Measurements from ENCODE around the gene GNGT2. TPM values are rescaled to one million over a fixed set of nuclear protein-coding genes. Genes with fewer than 3 reads are reported as not detected.

Gene GNGT2
- total RNA-seq, 1 experiment from 2014 or later = 9.4 TPM

- Histone ChIP-seq H3K9me3 (ENCODE audit: insufficient read depth, low read depth) (no peaks in the 10 kb centered on the region), H3K4me1 (replicated peaks; ENCODE audit: insufficient read depth) (0 out of 2 replicates have a peak, but pooled peaks cover 5% of the 10 kb centered on the region), H3K27me3 (ENCODE audit: insufficient read depth, low read depth) (peaks cover 6% of the 10 kb centered on the region; the same call in 1 of the 2 replicates), H3K27ac (no peak overlapping the region), H3K36me3 (ENCODE audit: low read depth) (no peaks in the 10 kb centered on the region), H4K20me1 (ENCODE audit: insufficient read depth) (no peaks in the 10 kb centered on the region), H3K4me3 (no peak overlapping the region), H3K4me2 (no peak overlapping the region), H3F3A (ENCODE audit: insufficient read depth, low read depth) (no peaks in the 10 kb centered on the region), H3K79me2 (ENCODE audit: low read depth) (no peaks in the 10 kb centered on the region), H2AFZ (no peak overlapping the region), H3K9me2 (ENCODE audit: insufficient read depth) (no peaks in the 10 kb centered on the region)
- ChIA-PET CTCF (interaction anchor here (0.7 kb wide), 1 partner anchor 320 kb away, joined by 3 read pairs; no protein-coding TSS in a partner anchor), POLR2A (ENCODE audit: unreplicated experiment) (no interaction called here)
- no TSS peak for BruUV-seq (replicated peaks)
- TF ChIP-seq CTCF (conservative IDR thresholded peaks at IDR 0.05) = no peak
- no peak for TF ChIP-seq EZH2 (IDR thresholded peaks at IDR 0.05; ENCODE audit: low read depth)
- no peak for DNase-seq
- intact Hi-C loops (cut with micrococcal nuclease; ENCODE audit: unreplicated experiment) = no loop called here
Observed at GRCh38 chr17:49235896-49236295, 25.5 kb upstream of the GNGT2 start.

- POLR2A ChIA-PET (ENCODE audit: unreplicated experiment) = no interaction called here
- no peaks in the 10 kb centered on the region for H3F3A ChIP-seq (ENCODE audit: insufficient read depth, low read depth)
- H3K27me3 ChIP-seq (ENCODE audit: insufficient read depth, low read depth) = peaks cover 11% of the 10 kb centered on the region; the same call in 1 of the 2 replicates
- CTCF ChIA-PET = no interaction called here
- H2AFZ ChIP-seq = no peak overlapping the region
- no peak for DNase-seq
- H3K9me3 ChIP-seq (ENCODE audit: insufficient read depth, low read depth) = no peaks in the 10 kb centered on the region
- H4K20me1 ChIP-seq (ENCODE audit: insufficient read depth) = no peaks in the 10 kb centered on the region
- H3K4me1 ChIP-seq (replicated peaks; ENCODE audit: insufficient read depth) = 0 out of 2 replicates have a peak, but pooled peaks cover 5% of the 10 kb centered on the region
- TF ChIP-seq CTCF (conservative IDR thresholded peaks at IDR 0.05) (no peak), EZH2 (IDR thresholded peaks at IDR 0.05; ENCODE audit: low read depth) (no peak)
- H3K36me3 ChIP-seq (ENCODE audit: low read depth) = no peaks in the 10 kb centered on the region
- intact Hi-C loops (cut with micrococcal nuclease; ENCODE audit: unreplicated experiment) = no loop called here
- H3K4me2 ChIP-seq = no peak overlapping the region
- H3K27ac ChIP-seq = no peak overlapping the region
- no peak overlapping the region for H3K4me3 ChIP-seq
- no TSS peak for BruUV-seq (replicated peaks)
- no peaks in the 10 kb centered on the region for H3K79me2 ChIP-seq (ENCODE audit: low read depth)
- H3K9me2 ChIP-seq (ENCODE audit: insufficient read depth) = no peaks in the 10 kb centered on the region
Observed at GRCh38 chr17:49234509-49235080, 24.2 kb upstream of the GNGT2 start.

GRCh38 chr17:49231563-49231894 lies 21.2 kb upstream of the GNGT2 start:
- TF ChIP-seq CTCF (conservative IDR thresholded peaks at IDR 0.05) (no peak), EZH2 (IDR thresholded peaks at IDR 0.05; ENCODE audit: low read depth) (no peak)
- no peak for DNase-seq
- no peaks in the 10 kb centered on the region for H3K9me3 ChIP-seq (ENCODE audit: insufficient read depth, low read depth)
- no peaks in the 10 kb centered on the region for H3K79me2 ChIP-seq (ENCODE audit: low read depth)
- no peaks in the 10 kb centered on the region for H3K36me3 ChIP-seq (ENCODE audit: low read depth)
- intact Hi-C loops (cut with micrococcal nuclease; ENCODE audit: unreplicated experiment) = no loop called here
- no peak overlapping the region for H3K27ac ChIP-seq
- BruUV-seq (replicated peaks) = no TSS peak
- no peaks in the 10 kb centered on the region for H3F3A ChIP-seq (ENCODE audit: insufficient read depth, low read depth)
- H3K4me3 ChIP-seq = peak overlapping the region; percentile 60; the same call in 1 of the 2 replicates
- peaks cover 18% of the 10 kb centered on the region for H3K4me1 ChIP-seq (replicated peaks; ENCODE audit: insufficient read depth)
- no peaks in the 10 kb centered on the region for H3K9me2 ChIP-seq (ENCODE audit: insufficient read depth)
- ChIA-PET POLR2A (ENCODE audit: unreplicated experiment) (no interaction called here), CTCF (interaction anchor here (1.2 kb wide), 1 partner anchor 37 kb away, joined by 7 read pairs; no protein-coding TSS in a partner anchor)
- H4K20me1 ChIP-seq (ENCODE audit: insufficient read depth) = no peaks in the 10 kb centered on the region
- H2AFZ ChIP-seq = no peak overlapping the region
- peaks cover 17% of the 10 kb centered on the region; the same call in 1 of the 2 replicates for H3K27me3 ChIP-seq (ENCODE audit: insufficient read depth, low read depth)
- peak overlapping the region; percentile 88 for H3K4me2 ChIP-seq

All from PC-9 (cell line).